Erythroblast (primary cell): ENCODE data around the gene BRD1.

Source experiments
- GATA1 ChIP-seq: IDR thresholded peaks from 2 replicates; pipeline ENCODE4 v1.6.1; 2011; ENCODE audit warnings: low read depth, mild to moderate bottlenecking, control low read depth, low read length, moderate library complexity
- POLR2A ChIP-seq: IDR thresholded peaks from 2 replicates; pipeline ENCODE4 v1.6.1; 2011; ENCODE audit warnings: mild to moderate bottlenecking, low read length

DNA sequence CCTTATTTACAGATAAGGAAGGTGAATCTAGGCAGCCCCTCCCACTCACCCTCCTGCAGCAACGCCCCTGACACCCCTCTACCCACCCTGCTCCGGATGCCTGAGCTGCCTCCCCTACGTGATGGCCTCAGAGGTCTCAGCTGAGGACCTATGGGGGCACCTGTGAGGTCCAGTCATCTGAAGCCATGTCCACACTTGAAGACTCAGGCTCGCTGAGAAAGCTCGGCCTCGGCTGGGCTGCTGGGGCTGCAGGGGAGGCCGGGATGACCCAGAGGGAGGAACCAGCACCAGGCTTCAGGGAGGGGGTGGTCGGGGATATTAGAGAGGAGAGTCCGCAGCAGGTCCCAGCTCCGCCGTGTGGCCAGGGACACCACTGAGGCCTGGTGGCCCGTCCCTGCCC is 92.8 kb downstream of the BRD1 start:
- TF ChIP-seq POLR2A (no peak), GATA1 (no peak)
